ENCODE data around the gene OPCML. TPM values are rescaled to one million over a fixed set of nuclear protein-coding genes. Genes with fewer than 3 reads are reported as not detected.

The OPCML gene
- total RNA-seq, 1 experiment from 2014 or later, result 0.94 TPM

DNA sequence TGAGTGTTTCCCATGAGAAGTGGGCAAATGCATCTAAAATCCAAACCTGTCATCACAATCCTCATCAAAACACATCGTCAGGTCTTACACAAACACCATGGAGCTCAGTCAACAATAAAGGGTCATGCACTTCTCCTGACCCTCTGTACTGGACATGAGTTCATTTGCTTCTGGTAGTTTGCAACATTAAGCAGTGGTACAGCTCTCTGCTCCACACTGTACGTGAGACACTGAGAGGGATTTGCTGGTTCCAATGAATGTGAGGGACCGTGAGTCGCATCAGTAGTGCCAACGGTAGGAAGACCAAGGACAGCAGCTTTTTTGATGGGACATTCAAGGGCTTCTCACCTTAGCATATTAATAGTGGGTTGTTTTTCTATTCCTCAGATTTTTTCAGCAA, 752.3 kb downstream of the OPCML start:
- Histone ChIP-seq H3T11ph (ENCODE audit: low read length) (no peak overlapping the region), H2BK5ac (ENCODE audit: insufficient read length, low read length) (no peak overlapping the region), H3K79me2 (ENCODE audit: insufficient read depth, low read length) (no peaks in the 10 kb centered on the region), H4K91ac (ENCODE audit: insufficient read length, low read depth, low read length) (no peak overlapping the region), H3K27ac (ENCODE audit: insufficient read length, low read depth, low read length) (no peak overlapping the region), H3K4me1 (ENCODE audit: insufficient read depth, low read length) (peaks cover 3% of the 10 kb centered on the region; the same call in 1 of the 2 replicates), H2AFZ (ENCODE audit: low read length) (no peak overlapping the region), H3K4ac (ENCODE audit: low read depth, low read length) (no peak overlapping the region), H3K27me3 (ENCODE audit: insufficient read depth, low read length) (no peaks in the 10 kb centered on the region), H3K56ac (ENCODE audit: insufficient read length, low read depth, low read length) (no peak overlapping the region), H4K20me1 (ENCODE audit: control insufficient read depth, insufficient read depth, insufficient read length) (no peaks in the 10 kb centered on the region), H2BK20ac (ENCODE audit: low read depth, low read length, poor library complexity, severe bottlenecking) (no peak overlapping the region), H3K18ac (ENCODE audit: insufficient read length, low read depth, low read length) (no peak overlapping the region), H3K9me3 (ENCODE audit: control insufficient read depth, low read depth, low read length) (no peaks in the 10 kb centered on the region), H3K23me2 (ENCODE audit: insufficient read length, low read depth, low read length, poor library complexity, severe bottlenecking) (no peaks in the 10 kb centered on the region), H2BK15ac (ENCODE audit: low read depth, low read length) (no peak overlapping the region), H3K4me2 (ENCODE audit: insufficient read depth, insufficient read length, low read length) (no peak overlapping the region), H3K14ac (ENCODE audit: insufficient read depth, low read length) (no peak overlapping the region), H4K8ac (replicated peaks; ENCODE audit: insufficient read length, low read depth, low read length) (no peak overlapping the region), H2BK120ac (ENCODE audit: low read depth, low read length, poor library complexity, severe bottlenecking) (no peak overlapping the region), H4K5ac (ENCODE audit: insufficient read length, low read depth, low read length) (no peak overlapping the region), H3K9ac (ENCODE audit: extremely low read depth, insufficient read length, low read length) (no peak overlapping the region), H2AK5ac (ENCODE audit: insufficient read length, low read length) (no peak overlapping the region), H3K79me1 (ENCODE audit: insufficient read depth, low read depth, low read length, poor library complexity, severe bottlenecking) (no peaks in the 10 kb centered on the region), H2BK12ac (ENCODE audit: insufficient read length, low read depth, low read length) (no peak overlapping the region), H3K23ac (ENCODE audit: insufficient read length, low read depth, low read length) (no peak overlapping the region)
- no CpG with 5 or more reads among the region's 5 CpGs for WGBS (ENCODE audit: extremely low coverage, insufficient read length, low lambda C conversion rate)
- TF ChIP-seq, protein P1, sequence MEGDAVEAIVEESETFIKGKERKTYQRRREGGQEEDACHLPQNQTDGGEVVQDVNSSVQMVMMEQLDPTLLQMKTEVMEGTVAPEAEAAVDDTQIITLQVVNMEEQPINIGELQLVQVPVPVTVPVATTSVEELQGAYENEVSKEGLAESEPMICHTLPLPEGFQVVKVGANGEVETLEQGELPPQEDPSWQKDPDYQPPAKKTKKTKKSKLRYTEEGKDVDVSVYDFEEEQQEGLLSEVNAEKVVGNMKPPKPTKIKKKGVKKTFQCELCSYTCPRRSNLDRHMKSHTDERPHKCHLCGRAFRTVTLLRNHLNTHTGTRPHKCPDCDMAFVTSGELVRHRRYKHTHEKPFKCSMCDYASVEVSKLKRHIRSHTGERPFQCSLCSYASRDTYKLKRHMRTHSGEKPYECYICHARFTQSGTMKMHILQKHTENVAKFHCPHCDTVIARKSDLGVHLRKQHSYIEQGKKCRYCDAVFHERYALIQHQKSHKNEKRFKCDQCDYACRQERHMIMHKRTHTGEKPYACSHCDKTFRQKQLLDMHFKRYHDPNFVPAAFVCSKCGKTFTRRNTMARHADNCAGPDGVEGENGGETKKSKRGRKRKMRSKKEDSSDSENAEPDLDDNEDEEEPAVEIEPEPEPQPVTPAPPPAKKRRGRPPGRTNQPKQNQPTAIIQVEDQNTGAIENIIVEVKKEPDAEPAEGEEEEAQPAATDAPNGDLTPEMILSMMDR (conservative IDR thresholded peaks at IDR 0.05), result no peak
- Mint-ChIP-seq H3K27ac (no peak overlapping the region), H3K9me3 (no peaks in the 10 kb centered on the region; a peak in 1 of 5 replicates), H3K27me3 (ENCODE audit: low read depth) (no peaks in the 10 kb centered on the region; the same call in 1 of the 2 replicates), H3K4me3 (no peak overlapping the region), H3K36me3 (ENCODE audit: insufficient read depth in 1 of 3, low read depth in 3 of 3) (no peaks in the 10 kb centered on the region; a peak in 2 of 7 replicates), H3K4me1 (peaks cover 21 to 41% of the 10 kb centered on the region in 2 experiments)
- no peak for DNase-seq

All from H9 (cell line).